Uterus (tissue), 4 donors: ENCODE data around the gene LGALS13. TPM values are rescaled to one million over a fixed set of nuclear protein-coding genes. Genes with fewer than 3 reads are reported as not detected.

Source experiments
- DNase-seq, 2 donors: peaks; one replicate each; pipeline ENCODE4 v3.0.0-alpha.2; 2019 to 2020
- H3K27ac ChIP-seq, 2 donors: fragments of 200-600 bp; sonication (generic); 1 replicate in 1 of 2; 2 replicates in 1 of 2; pipeline ENCODE4 v1.5.1; 2016 to 2018
- H3K27me3 ChIP-seq, 2 donors: fragments of 200-600 bp; sonication (generic); one replicate each; pipeline ENCODE4 v1.5.1; 2018 to 2019; ENCODE audit warnings: control low read depth in 1 of 2
- H3K36me3 ChIP-seq, 2 donors: fragments of 200-600 bp; sonication (generic); one replicate each; pipeline ENCODE4 v1.5.1; 2019; ENCODE audit warnings: control low read depth in 1 of 2
- H3K4me1 ChIP-seq, 2 donors: fragments of 200-600 bp; sonication (generic); one replicate each; pipeline ENCODE4 v1.5.1; 2018 to 2019; ENCODE audit warnings: control low read depth in 1 of 2
- H3K4me3 ChIP-seq, 2 donors: fragments of 200-600 bp; sonication (generic); 1 replicate in 1 of 2; 2 replicates in 1 of 2; pipeline ENCODE4 v1.5.1; 2018 to 2019; ENCODE audit warnings: mild to moderate bottlenecking in 1 of 2
- H3K9me3 ChIP-seq, 2 donors: fragments of 200-600 bp; sonication (generic); one replicate each; pipeline ENCODE4 v1.5.1; 2019; ENCODE audit warnings: control low read depth in 1 of 2
- POLR2A ChIP-seq, 2 donors: fragments of 450-650 bp; IDR thresholded peaks; one replicate each; pipeline ENCODE4 v1.6.1; 2016; ENCODE audit warnings: antibody characterized with exemption in 2 of 2, mild to moderate bottlenecking in 1 of 2, moderate library complexity in 1 of 2
- intact Hi-C: fragments of 100-400 bp; cut with DNase I; formaldehyde crosslinking; loops from one replicate; pipeline ENCODE4 v1.15.1; 2023; ENCODE audit warnings: low total_unique reads
- total RNA-seq, 4 donors: library from RNA; depleted of rRNA in 3 of 4; stranded (reverse); fragments of >200 nt in 3 of 4; gene quantifications; one replicate each; pipeline versions ENCODE4 v1.1.0 to v1.2.4, GENCODE V29; 2014 to 2023
- TF ChIP-seq, protein P1 (sequence below), 4 experiments: fragments of 200-600 bp in 2 of 4; fragments of 450-650 bp in 2 of 4; sonication (generic) in 2 of 4; IDR thresholded peaks; one replicate each; pipeline ENCODE4 v1.5.1; 2016 to 2019; ENCODE audit warnings: antibody characterized with exemption in 4 of 4, mild to moderate bottlenecking in 2 of 4, moderate library complexity in 1 of 4
- donor health status: DM: yes; HTN: yes; CAD: no.

LGALS13 gene
- total RNA-seq, 4 donors from 2014 or later: not detected

DNA sequence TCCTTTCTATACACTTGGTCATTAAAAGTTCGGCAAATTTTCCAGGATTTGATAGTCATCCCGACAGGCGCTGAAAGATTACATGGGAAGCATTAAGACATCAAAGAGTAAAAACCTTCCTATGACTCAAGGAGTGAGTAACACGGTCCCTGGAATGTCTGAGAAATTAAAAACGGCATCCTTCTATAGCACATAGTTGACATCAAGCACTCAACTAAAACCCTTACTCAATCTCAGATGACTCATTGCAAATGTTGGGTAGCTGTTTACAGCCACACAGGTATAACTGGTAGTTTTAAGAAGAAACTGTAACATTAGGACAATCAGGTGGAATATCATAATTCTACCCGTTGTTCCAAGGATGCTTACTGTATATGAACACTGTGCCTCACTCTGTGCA is 6.4 kb upstream of the LGALS13 start:
- H3K27me3 ChIP-seq: no peaks in the 10 kb centered on the region
- intact Hi-C loops: no loop called here
- no peaks in the 10 kb centered on the region for H3K9me3 ChIP-seq
- H3K4me3 ChIP-seq: no peak overlapping the region
- no peaks in the 10 kb centered on the region for H3K4me1 ChIP-seq
- H3K27ac ChIP-seq: no peak overlapping the region
- TF ChIP-seq, protein P1, sequence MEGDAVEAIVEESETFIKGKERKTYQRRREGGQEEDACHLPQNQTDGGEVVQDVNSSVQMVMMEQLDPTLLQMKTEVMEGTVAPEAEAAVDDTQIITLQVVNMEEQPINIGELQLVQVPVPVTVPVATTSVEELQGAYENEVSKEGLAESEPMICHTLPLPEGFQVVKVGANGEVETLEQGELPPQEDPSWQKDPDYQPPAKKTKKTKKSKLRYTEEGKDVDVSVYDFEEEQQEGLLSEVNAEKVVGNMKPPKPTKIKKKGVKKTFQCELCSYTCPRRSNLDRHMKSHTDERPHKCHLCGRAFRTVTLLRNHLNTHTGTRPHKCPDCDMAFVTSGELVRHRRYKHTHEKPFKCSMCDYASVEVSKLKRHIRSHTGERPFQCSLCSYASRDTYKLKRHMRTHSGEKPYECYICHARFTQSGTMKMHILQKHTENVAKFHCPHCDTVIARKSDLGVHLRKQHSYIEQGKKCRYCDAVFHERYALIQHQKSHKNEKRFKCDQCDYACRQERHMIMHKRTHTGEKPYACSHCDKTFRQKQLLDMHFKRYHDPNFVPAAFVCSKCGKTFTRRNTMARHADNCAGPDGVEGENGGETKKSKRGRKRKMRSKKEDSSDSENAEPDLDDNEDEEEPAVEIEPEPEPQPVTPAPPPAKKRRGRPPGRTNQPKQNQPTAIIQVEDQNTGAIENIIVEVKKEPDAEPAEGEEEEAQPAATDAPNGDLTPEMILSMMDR (IDR thresholded peaks at IDR 0.05): no peak
- no peak for TF ChIP-seq POLR2A (IDR thresholded peaks at IDR 0.05)
- DNase-seq: no peak
- H3K36me3 ChIP-seq: no peaks in the 10 kb centered on the region

DNA sequence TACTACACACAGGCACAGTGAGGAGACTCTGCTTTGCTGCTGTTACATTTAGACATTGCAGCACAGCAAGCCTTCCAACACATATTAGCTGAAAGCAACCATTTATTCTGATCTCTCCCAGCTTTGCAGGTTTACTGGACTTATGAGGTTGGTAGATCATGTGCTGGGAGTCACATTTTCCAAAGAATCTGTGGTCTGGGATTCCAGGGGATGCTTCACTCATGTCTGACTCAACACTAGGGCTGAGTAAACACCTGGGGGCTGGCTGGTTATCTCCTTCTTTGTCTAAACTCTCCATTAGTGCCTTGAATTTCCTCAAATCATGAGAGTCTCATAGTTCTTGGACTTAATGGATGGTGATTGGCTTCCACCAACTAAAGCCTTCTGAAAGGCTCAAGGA is 5.4 kb upstream of the LGALS13 start:
- Histone ChIP-seq H3K27me3 (no peaks in the 10 kb centered on the region), H3K27ac (no peak overlapping the region), H3K9me3 (no peaks in the 10 kb centered on the region), H3K36me3 (no peaks in the 10 kb centered on the region), H3K4me3 (no peak overlapping the region), H3K4me1 (no peaks in the 10 kb centered on the region)
- no peak for TF ChIP-seq POLR2A (IDR thresholded peaks at IDR 0.05)
- TF ChIP-seq, protein P1 (IDR thresholded peaks at IDR 0.05): no peak
- intact Hi-C loops: no loop called here
- DNase-seq: no peak

DNA sequence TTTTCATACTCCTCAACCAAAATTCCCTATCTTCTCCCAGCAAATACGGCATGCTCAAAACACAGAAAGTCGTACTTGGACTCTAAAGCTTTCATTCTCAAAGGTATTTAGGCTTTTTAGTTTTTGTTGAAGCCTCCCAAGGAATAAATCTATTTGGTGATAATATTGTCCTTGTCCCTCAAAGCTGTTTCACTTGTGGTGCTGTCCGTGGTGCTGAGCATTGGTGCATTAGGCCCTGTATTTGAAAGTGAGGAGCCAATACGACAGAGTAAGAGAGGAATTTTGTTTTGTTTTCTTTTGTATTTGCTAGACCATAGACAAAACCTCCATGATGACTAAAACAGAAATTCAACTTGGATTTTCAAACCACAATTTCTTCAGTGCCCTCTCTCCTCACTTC is 3.2 kb upstream of the LGALS13 start:
- no peak overlapping the region for H3K27ac ChIP-seq
- intact Hi-C loops: no loop called here
- H3K36me3 ChIP-seq: no peaks in the 10 kb centered on the region
- DNase-seq: no peak
- H3K9me3 ChIP-seq: no peaks in the 10 kb centered on the region
- H3K27me3 ChIP-seq: no peaks in the 10 kb centered on the region
- H3K4me1 ChIP-seq: no peaks in the 10 kb centered on the region
- TF ChIP-seq POLR2A (IDR thresholded peaks at IDR 0.05): no peak
- TF ChIP-seq, protein P1 (IDR thresholded peaks at IDR 0.05): no peak
- no peak overlapping the region for H3K4me3 ChIP-seq

DNA sequence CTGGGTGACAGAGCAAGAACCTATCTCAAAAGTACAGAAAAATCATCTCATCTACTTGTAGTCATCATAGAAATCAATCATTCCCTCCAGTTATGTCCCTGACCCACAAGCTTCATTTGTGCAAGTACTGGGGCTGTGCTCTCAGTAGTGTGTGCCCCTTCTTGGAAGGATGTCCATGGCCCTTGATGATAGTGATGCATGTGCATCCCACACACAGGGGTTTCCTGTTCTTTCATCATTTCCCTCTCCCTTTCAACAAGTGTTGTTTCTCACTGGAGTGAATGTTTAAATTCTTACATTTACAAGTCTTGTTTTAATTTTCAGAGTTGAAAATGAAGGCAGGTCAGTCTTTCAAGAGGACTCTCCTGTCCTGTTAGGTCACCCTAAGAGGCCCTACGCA is 1.5 kb downstream of the LGALS13 start:
- Histone ChIP-seq H3K4me1 (no peaks in the 10 kb centered on the region), H3K27me3 (no peaks in the 10 kb centered on the region), H3K4me3 (no peak overlapping the region), H3K9me3 (no peaks in the 10 kb centered on the region), H3K36me3 (no peaks in the 10 kb centered on the region), H3K27ac (no peak overlapping the region)
- DNase-seq: no peak
- TF ChIP-seq, protein P1 (IDR thresholded peaks at IDR 0.05): no peak
- no peak for TF ChIP-seq POLR2A (IDR thresholded peaks at IDR 0.05)
- intact Hi-C loops: no loop called here

DNA sequence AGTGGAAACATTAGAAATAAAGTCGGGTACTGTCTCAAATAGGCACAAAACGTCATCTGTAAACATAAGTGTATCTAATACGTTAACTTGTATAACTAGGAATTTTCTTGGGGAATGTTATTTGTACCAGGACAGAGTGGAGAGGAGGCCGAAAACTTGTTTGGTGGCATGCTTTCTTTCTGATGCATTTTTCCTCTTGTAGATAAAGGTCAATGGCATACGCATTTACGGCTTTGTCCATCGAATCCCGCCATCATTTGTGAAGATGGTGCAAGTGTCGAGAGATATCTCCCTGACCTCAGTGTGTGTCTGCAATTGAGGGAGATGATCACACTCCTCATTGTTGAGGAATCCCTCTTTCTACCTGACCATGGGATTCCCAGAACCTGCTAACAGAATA is 4.7 kb downstream of the LGALS13 start:
- H3K27ac ChIP-seq: no peak overlapping the region
- no peak for DNase-seq
- no peak for TF ChIP-seq POLR2A (IDR thresholded peaks at IDR 0.05)
- TF ChIP-seq, protein P1 (IDR thresholded peaks at IDR 0.05): no peak
- H3K27me3 ChIP-seq: no peaks in the 10 kb centered on the region
- H3K36me3 ChIP-seq: no peaks in the 10 kb centered on the region
- no peaks in the 10 kb centered on the region for H3K9me3 ChIP-seq
- intact Hi-C loops: no loop called here
- H3K4me1 ChIP-seq: no peaks in the 10 kb centered on the region
- no peak overlapping the region for H3K4me3 ChIP-seq
